GM19467 (cell line): ENCODE data around the gene TWF1.
"Not testable (repeated sequence)": the region's sequence is repeated elsewhere in the genome, so short reads cannot be mapped to it uniquely, and the experiment has no call there.

ENCODE experiments used
- ATAC-seq: cut with Tn5 transposase; IDR thresholded peaks from one replicate; pipeline ENCODE4 v1.9.1; 2021; ENCODE audit warnings: mild to moderate bottlenecking, moderate library complexity; ENCODE audit not compliant: unreplicated experiment

TWF1 gene

DNA sequence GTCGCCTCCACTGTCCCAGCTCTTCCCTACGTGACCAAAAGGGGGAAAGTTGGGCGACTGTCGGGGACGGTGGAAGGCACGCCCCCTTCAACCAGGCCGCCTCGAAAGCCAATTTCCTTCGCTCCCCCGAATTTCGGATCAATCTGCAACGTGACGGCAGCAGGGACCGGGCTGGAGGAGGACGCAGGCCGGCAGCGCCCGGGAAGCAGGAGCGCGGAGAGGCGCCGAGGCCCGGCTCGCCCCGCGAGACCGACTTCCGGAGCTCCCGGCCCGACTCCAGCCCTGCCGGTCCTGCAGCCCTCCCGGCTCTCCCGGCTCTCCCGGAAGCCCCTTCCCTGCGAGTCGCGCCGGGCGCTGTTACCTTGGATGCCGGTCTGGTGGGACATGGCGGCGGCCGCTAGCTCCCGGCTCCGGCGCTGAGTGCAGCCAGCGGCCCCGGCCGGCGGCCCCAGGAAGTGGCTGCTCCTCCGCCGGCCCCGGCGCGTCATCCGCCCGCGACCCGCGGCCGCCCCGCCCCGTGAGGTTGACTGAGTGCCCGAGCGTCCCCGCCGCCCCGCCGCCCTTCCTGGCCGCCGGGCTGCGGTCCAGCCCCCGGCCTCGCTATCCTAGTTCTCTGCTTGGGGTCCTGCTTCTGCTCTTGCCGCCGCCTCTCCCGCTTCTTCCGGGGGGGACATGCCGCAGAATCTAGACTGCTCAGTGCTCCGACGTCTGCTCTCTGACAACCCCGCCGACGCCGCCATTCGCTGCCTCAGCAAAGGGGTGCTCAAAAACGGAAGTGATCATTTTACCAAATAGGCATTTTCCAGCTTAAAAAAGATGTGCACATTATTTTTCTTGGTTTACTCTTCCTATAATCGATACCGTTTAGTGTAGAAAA lies at the start of gene TWF1:
TWF1 (minus strand) TSS at position 458 of the 877 bp plus-strand sequence; CDS start at position 386, 72 bp downstream.
- peak; percentile 99 for ATAC-seq

DNA sequence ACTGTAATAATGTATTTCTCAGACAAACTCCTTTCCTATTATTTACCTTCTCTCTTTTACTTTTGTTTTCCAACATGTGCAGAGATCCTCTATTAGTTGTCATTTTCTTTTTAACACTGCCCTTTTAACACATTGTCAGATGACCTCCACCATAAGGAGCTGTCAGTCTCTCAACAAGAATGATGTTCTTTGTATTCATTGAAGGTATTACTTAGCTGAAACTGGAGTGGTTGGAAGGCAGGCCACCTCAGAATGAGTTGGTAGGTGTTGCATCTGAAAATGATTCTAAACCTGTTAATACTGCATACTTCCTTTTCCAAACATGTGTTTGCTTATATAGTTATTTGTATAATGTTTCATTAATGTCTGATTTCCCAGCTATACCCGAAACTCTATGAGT lies 46.6 kb upstream of the TWF1 start:
- no peak for ATAC-seq

DNA sequence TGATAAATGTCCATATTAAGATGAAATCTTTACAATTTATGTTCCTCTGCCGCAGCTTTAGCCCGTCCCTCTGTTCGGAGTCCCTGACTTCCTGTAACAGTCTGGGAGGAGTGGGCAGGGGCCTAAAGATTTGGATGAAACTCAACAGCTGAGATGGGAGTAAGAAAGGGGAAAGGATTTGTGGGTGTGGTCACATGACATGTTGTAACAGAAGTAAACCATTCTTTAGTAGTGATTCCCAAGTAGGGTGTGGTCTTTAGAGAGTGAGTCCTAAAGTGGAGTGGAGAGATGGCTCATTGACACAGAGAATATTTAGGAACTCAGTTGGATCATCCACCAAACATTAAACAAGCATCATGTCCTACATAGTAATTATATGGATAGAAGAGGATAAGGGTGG lies 42.7 kb upstream of the TWF1 start:
- no peak for ATAC-seq

GRCh38 chr12:43848226-43848507 lies 42.0 kb upstream of the TWF1 start:
- ATAC-seq, result no peak

DNA sequence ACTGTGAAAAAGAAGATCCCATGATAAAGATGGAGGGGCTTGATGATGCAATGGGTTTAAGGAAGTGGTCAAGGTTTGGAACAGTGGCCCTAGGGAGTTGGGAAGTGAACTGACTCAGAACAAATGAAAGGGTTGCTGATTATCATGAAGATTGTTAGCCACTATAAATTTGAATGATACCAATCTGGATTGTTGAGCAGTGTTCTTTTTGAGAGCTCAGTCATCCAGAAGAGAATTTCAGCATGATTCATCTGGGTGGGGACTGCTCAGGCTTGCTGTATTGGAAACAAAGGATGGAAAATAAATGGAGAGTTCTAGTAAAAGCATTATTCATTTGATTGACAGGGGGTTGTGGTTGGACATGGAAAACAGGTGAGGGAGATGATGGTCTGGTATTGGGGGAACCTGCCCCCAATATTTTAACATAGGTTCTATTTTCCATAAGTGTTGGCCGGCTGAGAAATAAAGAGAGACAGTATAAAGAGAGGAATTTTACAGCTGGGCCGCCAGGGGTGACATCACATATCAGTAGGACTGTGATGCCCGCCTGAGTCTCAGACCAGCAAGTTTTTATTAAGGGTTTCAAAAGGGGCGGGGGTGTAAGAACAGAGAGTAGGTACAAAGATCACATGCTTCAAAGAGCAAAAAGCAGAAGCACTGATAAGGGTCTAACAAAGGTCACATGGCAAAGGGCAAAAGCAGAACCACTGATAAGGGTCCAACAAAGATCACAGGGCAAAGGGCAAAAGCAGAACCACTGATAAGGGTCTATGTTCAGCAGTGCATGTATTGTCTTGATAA lies 41.5 kb upstream of the TWF1 start:
- ATAC-seq, result not testable (repeated sequence)

- no peak for ATAC-seq
These were observed 36.1 kb upstream of the TWF1 start for GRCh38 chr12:43842259-43842658.

DNA sequence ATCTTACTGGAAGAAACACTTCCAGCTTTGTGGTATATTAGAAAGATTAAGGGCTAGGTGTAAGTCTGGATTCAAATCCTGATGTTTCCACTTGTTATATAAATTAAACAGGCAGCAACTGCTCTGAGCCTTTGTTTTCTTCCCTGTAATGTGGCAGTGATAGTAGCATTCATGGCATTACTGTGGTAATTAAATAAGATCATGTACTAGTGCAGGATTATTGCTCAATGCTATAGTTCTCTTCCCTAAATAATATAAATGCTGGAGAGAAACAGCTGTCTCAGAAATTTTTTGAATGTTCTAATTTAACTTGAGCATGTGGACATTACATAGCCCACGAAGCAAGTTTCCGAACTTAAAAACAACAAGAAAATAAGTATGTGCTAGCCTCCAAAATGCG lies 35.1 kb upstream of the TWF1 start:
- ATAC-seq, result no peak

DNA sequence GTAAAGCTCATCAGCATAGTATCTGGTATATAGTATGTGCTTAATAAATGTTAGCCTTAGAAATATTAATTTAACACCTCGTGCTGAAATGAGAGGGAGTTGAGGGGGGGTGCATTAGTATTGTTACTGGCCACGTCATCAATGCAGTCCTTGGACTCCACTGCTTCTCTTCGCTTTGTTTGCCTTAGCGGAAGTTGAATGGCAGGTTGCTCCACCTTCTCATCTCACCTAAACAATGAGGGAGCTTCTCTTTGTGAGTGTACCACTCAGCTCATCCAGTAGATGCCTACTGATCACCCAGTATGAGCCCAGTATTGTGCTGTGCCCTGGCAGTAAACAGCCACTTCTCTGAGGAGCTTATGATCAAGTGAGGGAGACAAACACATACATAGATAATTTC lies 34.2 kb upstream of the TWF1 start:
- no peak for ATAC-seq

- ATAC-seq, result no peak
These were observed 30.4 kb upstream of the TWF1 start for GRCh38 chr12:43836475-43836989.

GRCh38 chr12:43835656-43836474 lies 29.7 kb upstream of the TWF1 start, which contains the start of gene TMEM117:
TMEM117 (plus strand) TSS chr12:43836081.
- ATAC-seq, result peak; percentile 78

- no peak for ATAC-seq
These were observed 29.1 kb upstream of the TWF1 start for GRCh38 chr12:43835264-43835655.

GRCh38 chr12:43832463-43833168 lies 26.5 kb upstream of the TWF1 start:
- ATAC-seq, result no peak

GRCh38 chr12:43827093-43827492 lies 21.0 kb upstream of the TWF1 start:
- ATAC-seq, result no peak

DNA sequence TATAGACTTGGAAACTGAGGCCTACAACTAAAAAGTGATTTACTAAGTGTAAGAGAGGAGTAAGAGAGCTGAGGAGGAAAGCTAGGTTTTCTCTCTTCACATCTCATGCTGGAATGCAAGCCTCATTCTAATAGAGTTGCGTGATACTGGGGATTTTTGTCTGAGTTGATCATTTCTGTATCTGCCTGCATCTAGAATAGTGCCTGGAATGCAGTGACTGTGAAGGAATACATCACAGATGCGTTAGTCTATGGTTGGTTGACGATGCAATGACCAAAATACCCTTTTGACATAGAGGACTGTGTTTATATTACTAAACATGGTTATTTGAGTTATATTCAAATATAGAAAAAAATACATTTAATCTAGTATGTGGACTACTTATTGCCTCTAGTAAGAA lies 20.6 kb upstream of the TWF1 start:
- no peak for ATAC-seq

DNA sequence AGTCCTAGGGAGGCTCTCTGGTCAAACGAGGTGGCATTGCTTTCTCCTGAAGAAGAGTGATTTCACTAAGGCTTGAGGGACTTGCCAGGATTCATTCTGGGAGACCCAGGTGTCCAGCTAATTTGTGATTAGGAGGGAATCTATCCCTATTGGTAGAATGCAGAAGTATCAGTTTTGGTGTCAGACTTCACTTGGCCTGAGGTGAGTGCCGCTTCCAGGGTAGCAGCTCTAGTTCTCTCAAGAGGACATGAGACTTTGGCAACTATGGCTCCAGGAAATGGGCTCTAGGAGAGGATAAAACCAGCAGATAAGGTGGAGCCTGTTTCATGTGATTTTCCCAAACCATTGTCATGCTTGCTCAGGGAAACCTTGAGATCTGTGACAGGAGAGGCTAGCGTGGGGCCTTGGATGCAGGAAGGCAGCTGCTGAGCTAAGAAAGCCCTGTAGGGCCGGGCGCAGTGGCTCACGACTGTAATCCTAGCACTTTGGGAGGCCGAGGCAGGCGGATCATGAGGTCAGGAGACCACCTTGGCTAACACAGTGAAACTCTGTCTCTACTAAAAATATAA lies 18.2 kb upstream of the TWF1 start:
- no peak for ATAC-seq

DNA sequence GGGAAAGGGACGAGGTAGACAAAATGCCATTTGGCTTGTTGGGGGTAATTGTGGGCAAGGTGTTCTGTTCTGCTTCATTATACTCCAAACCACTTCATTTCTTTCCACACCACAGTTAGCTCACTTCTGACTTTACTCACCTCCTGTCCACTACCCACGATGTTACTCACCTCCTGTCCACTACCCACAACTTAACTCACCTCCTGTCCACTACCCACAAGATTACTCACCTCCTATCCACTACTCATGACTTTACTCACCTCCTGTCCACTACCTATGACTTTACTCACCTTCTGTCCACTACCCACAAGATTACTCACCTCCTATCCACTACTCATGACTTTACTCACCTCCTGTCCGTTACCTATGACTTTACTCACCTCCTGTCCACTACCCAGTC lies 10.1 kb upstream of the TWF1 start:
- no peak for ATAC-seq

DNA sequence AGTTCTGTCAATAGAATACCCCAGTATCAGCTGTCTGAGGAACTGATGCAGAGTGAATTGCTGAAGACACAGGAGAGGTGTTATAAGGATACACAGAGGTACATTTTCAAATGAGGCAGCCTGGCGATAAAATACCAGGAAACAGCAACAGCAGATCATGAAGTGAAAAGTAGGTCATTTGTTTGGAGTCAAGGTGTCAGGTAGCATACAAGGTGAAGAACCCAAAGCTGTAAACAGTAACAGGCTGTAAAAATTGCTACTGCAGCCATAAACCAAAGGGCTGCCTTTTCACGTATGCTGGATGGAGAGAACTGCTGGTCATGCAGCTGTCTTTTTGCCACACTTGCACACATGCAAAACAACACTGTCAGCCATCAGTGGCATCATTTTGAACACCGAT lies 9.3 kb upstream of the TWF1 start:
- no peak for ATAC-seq

GRCh38 chr12:43812926-43813325 lies 6.8 kb upstream of the TWF1 start:
- ATAC-seq, result no peak

- no peak for ATAC-seq
These were observed 5.9 kb upstream of the TWF1 start for GRCh38 chr12:43812057-43812456.

- no peak for ATAC-seq
These were observed 1.3 kb upstream of the TWF1 start for GRCh38 chr12:43807386-43807785.
